Stimulated activated CD4-positive, alpha-beta T cell treated with anti-CD3 and anti-CD28 coated beads, TNF-alpha, amount 100 ng/mL, for 48 hours (primary cell): ENCODE results near the gene NPTX2.

ENCODE experiments used
- DNase-seq, 3 donors: peaks; one replicate each; pipeline ENCODE4 v3.0.0-alpha.2; 2020; ENCODE audit warnings: low read depth in 3 of 3

Gene NPTX2

DNA sequence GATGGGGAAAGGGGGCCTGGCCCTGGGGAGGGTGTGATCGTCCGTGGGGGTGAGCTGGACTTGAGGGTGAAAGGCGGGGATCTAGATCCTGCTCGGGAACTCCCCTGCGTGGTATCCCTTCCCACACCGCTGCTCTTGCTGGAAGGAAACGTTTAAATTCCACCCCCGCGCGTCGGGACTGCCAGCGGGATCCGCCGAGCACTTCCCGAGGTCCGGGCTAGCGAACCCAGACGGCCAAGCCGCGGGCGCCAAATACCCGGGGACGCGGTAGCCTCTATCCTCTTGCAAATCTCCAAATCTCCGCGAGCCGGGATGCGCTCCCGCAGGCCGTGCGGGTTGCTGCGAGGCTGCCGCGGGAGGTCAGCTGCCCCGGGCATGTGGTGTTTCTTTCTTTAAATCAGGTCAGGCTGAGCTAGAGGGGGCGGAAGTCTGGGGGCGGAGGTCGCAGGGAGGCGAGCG is 904 bp downstream of the NPTX2 start:
- no peak for DNase-seq

- no peak for DNase-seq
These were observed 1.7 kb downstream of the NPTX2 start for GRCh38 chr7:98618786-98619185.

DNA sequence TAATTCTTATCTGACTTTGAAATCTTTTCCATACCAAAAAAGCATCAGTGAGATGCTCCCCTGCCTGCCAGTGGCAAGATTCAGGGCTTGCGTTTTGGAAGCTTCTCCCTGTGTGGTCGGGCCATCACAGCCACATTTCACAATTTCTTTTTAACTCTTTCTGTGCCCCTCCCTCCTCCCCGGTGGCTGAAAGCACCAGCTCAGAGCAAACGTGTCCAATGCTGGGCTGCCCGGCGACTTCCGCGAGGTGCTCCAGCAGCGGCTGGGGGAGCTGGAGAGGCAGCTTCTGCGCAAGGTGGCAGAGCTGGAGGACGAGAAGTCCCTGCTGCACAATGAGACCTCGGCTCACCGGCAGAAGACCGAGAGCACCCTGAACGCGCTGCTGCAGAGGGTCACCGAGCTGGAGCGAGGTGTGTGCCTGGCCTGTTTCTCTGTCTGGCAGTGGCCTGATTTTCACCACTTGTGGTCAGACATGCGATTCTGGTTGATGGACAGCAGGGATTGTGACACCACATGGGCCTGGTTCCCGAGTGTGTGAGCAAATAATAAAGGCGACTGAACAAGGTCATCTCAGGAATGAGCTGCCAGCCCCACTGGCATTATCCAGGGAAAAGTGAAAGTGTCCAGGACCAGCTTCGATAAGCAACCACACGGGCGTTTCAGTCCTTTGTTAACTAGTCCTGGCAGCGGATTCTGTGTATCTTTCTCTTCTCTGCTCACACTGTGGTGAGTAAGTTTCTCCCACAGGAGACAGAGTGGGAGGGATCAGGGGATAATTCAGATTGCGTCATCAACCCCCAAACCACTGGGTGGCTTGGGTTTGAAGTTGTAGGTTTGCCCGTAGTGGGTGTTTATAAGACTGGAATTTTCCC is 2.6 kb downstream of the NPTX2 start:
- DNase-seq = no peak

- no peak for DNase-seq
These were observed 4.7 kb downstream of the NPTX2 start for GRCh38 chr7:98621573-98622482.

GRCh38 chr7:98622926-98623325 is 5.8 kb downstream of the NPTX2 start:
- DNase-seq = no peak

DNA sequence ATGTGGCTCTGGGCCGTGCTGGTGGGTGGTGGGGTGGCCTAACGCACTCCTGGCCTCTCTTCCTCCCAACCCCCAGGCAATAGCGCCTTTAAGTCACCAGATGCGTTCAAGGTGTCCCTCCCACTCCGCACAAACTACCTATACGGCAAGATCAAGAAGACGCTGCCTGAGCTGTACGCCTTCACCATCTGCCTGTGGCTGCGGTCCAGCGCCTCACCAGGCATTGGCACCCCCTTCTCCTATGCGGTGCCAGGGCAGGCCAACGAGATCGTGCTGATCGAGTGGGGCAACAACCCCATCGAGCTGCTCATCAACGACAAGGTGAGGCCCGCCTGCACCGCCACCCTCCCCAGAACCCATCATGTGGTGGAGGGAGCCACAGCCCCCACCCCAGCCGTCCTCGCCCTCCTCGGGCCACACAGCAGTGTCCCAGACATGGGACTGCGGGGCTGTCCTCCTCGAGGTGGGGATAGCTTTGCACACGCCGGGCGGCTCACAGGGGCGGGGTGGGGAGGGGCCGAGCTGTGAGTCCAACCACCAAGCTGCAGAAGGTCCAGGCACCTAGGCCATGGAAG is 7.8 kb downstream of the NPTX2 start:
- DNase-seq = no peak

- DNase-seq = no peak
These were observed 9.7 kb downstream of the NPTX2 start for GRCh38 chr7:98626460-98627412.

DNA sequence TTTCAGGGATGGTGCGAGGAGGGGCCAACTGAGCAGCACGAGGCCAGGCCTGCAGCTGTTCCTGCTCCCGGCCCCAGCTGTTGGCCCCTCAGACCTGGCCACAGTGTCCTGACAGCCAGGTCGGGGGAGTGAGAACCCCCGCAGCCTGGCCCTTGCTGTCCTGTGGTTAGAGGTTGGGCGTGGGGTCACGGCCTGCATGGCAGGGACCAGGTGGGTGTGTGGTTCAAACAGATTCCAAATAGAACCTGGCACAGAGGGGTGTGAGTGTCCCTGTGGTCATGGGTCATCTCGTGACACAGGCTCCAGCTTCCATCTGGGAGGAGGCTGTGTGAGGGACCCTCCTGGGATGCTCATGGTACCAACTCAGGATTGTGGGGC is 10.3 kb downstream of the NPTX2 start:
- DNase-seq = no peak

DNA sequence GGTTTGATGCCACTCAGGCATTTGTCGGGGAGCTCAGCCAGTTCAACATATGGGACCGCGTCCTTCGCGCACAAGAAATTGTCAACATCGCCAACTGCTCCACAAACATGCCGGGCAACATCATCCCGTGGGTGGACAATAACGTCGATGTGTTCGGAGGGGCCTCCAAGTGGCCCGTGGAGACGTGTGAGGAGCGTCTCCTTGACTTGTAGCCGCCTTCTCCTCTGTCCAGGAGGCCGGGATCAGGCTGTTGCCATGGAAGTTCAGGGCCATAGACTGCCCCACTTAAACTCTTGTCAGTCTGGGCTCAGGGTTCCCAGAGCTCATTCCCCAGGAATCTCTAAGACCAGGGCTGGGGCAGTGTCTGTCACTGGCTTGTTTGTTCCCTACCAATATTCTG is 11.3 kb downstream of the NPTX2 start:
- DNase-seq = no peak

DNA sequence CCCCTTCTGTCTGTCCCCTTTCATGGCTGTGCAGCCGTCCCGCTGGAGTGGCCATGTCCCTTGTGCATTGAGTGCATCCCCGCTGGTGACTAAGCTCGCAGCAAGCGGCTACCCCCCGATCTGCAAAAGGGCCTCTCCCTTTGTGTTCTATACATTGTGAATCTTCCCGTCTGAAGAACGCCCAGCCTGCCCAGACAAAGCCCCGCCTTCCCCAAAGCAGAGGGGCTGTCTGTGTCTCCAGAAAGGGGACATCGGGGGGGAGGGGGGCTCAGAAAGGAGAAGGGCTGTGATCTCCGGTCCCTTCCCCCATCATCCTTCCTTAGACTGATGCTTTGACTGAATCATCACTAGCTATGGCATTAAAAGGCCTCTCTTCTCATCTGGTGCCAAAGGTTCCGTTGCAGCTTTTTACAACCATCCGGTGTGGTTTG is 11.9 kb downstream of the NPTX2 start:
- no peak for DNase-seq

DNA sequence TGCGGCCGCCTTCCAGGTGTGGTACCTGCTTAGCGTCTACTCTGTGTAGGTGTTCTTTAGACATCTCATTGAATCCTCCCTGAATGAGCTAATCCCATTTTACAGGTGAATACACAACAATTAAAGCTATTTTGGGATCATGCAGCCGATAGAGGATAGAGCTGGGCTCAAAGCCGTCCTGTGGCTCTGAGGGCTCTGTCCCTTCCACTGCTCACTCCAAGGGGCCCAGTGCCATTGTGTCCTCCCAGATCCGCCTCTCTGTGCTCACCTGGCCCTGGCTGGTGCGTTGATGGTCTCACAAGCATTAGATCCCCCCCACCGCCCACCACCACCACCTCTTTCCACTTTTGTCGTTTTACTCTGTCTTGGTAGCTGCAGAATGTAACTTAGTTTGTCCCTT is 13.1 kb downstream of the NPTX2 start:
- DNase-seq = no peak

DNA sequence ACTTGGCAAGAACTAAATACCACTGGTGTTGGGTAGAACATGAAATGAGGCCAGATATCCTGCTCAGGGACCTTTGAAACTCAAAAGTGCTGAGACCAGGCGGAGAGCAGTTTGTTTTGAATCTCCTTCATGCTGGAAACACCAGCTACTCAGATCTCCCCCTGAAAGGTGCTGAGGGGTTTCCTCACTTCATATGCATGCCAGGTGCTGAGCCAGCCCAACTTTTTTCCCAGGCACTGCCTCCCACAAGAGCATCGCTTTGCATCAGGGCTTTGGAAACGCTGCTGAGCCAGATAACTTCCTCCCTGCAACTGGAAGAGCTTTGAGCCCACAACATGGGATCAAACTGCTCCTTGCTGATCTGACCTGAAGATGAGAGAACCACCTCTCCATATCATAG is 13.7 kb downstream of the NPTX2 start:
- DNase-seq = no peak

DNA sequence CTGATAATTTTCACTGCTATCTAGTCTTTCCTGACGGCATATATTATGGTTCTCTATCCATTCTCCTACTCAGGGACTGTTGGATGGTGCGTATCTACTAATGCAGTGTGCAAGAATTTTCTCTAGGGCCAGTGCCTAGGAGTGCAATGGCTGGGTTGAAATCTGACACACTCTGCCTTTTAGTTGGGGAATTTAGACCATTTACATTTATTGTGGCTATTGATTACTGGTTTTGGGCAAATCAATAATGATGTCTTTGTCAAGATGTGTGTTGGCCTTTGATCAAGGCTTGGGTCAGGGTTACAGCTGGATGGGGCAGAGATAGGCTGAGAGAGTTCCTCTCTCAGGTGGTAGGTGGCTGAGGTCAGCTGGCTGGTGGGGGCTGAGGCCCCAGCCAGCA is 21.8 kb downstream of the NPTX2 start:
- DNase-seq = no peak

GRCh38 chr7:98640375-98640774 is 23.3 kb downstream of the NPTX2 start:
- no peak for DNase-seq

DNA sequence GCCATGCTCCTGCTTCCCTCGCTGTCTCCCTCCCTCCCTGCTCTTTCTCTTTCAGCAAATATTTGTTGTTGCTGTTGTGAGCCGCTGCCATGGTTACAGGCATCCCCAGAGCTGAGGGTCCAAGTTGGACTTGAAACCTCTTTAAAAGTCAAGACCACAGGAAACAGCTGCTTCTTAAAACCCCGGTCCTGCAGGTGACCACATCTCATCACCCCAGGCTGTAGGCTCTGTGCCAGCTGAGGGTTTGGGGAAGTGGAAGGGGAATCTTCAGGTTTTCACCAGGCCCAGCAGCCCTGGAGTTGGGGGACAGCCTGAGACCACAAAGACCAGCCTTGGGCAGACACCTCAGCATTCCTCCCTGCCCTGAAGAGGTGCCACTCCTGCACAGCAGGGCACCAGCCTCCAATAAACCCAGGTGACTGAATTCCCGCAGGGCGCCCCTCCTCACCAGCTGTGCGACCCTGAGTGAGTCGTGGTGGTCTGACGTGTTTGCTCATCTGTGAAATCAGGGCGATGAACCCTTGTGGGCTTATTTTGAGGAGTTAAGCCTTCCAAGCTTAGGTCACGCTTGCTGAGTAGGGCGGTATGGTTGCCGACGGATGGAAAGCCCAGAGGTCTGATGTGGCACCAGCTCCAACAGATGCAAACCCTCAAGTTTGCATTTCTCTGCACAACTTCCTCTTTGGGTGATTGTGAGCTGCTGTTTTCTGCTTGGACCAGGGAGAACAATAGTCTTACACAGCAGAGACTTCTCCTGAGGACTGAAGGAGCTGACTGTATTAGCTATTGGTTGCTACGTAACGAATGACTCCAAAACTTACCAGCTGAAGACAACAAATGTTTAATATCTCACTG is 24.8 kb downstream of the NPTX2 start:
- DNase-seq = no peak

DNA sequence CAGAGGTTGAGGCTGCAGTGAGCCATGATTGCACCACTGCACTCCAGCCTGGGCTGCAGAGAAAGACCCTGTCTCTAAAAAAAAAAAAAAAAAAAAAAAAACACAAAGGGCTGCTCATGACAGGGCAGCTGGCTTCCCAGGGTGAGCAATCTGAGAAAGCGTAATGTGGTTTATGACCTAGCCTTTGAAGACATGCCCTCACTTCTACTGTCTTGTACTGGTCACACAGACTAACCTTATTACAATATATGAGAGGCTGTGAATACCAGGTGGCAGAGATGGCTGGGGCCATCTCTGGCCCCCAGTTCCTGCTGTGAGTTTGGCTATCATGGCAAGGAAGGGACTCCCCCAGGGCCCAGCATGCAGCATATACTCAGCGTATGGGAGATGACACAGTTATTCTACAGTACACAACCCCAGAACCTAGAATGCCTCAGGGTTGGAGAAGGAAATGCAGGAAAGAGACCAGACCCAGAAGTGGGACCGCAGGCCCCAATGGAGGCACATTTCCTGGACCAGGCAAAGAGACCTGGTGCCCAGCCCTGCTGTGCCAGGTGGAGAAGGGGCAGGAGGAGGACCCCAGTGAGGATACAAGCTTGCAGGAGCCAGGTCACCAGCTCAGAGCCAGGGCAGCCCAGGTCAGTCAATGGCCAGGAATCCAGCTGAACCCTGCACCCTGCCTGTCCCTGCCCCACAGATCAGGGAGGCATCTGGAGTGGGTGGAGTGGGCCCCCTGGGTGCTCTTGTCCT is 26.3 kb downstream of the NPTX2 start:
- no peak for DNase-seq

GRCh38 chr7:98646465-98646864 is 29.4 kb downstream of the NPTX2 start:
- DNase-seq = no peak

- DNase-seq = no peak
These were observed 30.2 kb downstream of the NPTX2 start for GRCh38 chr7:98647326-98647725.

DNA sequence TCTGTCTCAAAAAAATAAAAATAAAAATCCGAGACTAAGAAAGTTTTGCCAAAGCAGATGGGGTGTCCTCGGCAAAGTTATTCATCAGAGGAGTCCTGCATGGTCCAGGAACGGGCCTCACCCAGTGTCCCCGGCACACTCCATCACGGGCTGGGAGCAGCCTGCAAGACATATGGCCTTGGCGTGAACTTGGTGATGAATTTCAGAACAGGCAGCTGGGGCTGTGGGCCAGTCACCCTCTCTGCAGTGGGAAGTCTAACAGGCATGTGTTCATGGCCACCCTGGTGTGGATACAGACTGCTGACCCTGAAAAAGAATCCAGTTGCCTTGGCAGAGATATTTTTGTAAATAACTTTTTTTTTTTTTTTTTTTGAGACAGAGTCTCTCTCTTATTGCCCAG is 34.7 kb downstream of the NPTX2 start:
- DNase-seq = no peak
